Upper lobe of right lung (tissue), 1 donor: ENCODE results near the gene MAPKAP1. TPM values are rescaled to one million over a fixed set of nuclear protein-coding genes. Genes with fewer than 3 reads are reported as not detected.

Experiments used
- ATAC-seq: fragments of 200-7000 bp; cut with Tn5 transposase; one replicate; pipeline ENCODE4 v1.9.1; 2020; ENCODE audit warnings: mild to moderate bottlenecking, moderate library complexity
- DNase-seq: peaks from one replicate; pipeline ENCODE4 v3.0.0-alpha.2; 2020
- H3K27ac ChIP-seq: fragments of 200-600 bp; one replicate; pipeline ENCODE4 v1.8.0; 2022
- H3K27me3 ChIP-seq: fragments of 200-600 bp; one replicate; pipeline ENCODE4 v1.8.0; 2022; ENCODE audit warnings: mild to moderate bottlenecking
- H3K36me3 ChIP-seq: fragments of 200-600 bp; one replicate; pipeline ENCODE4 v1.8.0; 2022
- H3K4me1 ChIP-seq: fragments of 200-600 bp; one replicate; pipeline ENCODE4 v1.8.0; 2022
- H3K4me3 ChIP-seq: fragments of 200-600 bp; one replicate; pipeline ENCODE4 v1.8.0; 2022; ENCODE audit warnings: mild to moderate bottlenecking
- H3K9me3 ChIP-seq: fragments of 200-600 bp; one replicate; pipeline ENCODE4 v1.8.0; 2022
- CTCF ChIP-seq: fragments of 200-600 bp; IDR thresholded peaks from one replicate; pipeline ENCODE4 v1.8.0; 2022; ENCODE audit warnings: antibody characterized with exemption
- intact Hi-C: fragments of 100-400 bp; cut with DNase I; formaldehyde crosslinking; loops from one replicate; pipeline ENCODE4 v1.11.0; 2022
- total RNA-seq: library from RNA; stranded (reverse); fragmentation: NEBNext Ultra II Directional; extraction: Animal tissue kit (Norgen Biotek cat#: 25700); gene quantifications from one replicate; pipeline ENCODE4 v1.2.1, GENCODE V29; 2021
- donor health status: DM: no; HTN: yes; CAD: no; lungs with severe emphysema.

Gene MAPKAP1
- total RNA-seq, 1 donor from 2014 or later, result 76.8 TPM

GRCh38 chr9:125652233-125652594 lies 54.8 kb downstream of the MAPKAP1 start:
- Histone ChIP-seq H3K27ac (no peak overlapping the region), H3K27me3 (no peaks in the 10 kb centered on the region), H3K4me3 (no peak overlapping the region), H3K36me3 (peaks cover 10% of the 10 kb centered on the region), H3K4me1 (peaks cover 5% of the 10 kb centered on the region), H3K9me3 (no peaks in the 10 kb centered on the region)
- ATAC-seq, result no peak
- intact Hi-C loops, result no loop called here
- DNase-seq, result no peak
- TF ChIP-seq CTCF, result no peak

- H3K27ac ChIP-seq, result no peak overlapping the region
- TF ChIP-seq CTCF, result no peak
- intact Hi-C loops, result no loop called here
- H3K27me3 ChIP-seq, result no peaks in the 10 kb centered on the region
- peaks cover 9% of the 10 kb centered on the region for H3K4me1 ChIP-seq
- H3K4me3 ChIP-seq, result no peak overlapping the region
- ATAC-seq (no peak), DNase-seq (no peak)
- H3K36me3 ChIP-seq, result peaks cover 5% of the 10 kb centered on the region
- H3K9me3 ChIP-seq, result no peaks in the 10 kb centered on the region
Measured at GRCh38 chr9:125651576-125652232, 55.3 kb downstream of the MAPKAP1 start.

DNA sequence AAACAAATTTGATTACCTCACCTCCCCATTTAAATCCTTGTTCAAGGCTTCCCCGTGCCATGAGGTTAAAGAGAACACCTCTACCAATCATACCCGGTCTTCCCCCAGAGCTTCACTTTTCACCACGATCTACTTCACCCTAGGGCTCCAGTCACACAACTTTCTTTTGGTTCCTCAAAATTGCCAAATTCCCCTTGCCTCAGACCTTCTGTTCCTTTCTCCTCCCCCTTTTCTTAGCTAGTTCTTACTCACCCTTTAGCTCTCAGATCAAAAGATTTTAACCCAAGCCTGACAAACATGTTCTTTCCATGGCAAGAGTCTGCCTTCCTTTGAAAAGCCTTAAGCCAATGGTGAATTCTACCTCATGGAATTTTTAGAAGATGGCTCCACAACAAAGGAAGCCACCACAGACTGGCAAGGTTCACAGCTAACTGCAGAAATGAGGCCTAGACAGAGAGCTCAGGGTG lies 56.7 kb downstream of the MAPKAP1 start:
- intact Hi-C loops, result no loop called here
- ATAC-seq (peak; percentile 84), DNase-seq (no peak)
- TF ChIP-seq CTCF, result no peak
- Histone ChIP-seq H3K4me1 (peaks cover 22% of the 10 kb centered on the region), H3K9me3 (no peaks in the 10 kb centered on the region), H3K27me3 (no peaks in the 10 kb centered on the region), H3K27ac (peak overlapping the region; percentile 67), H3K36me3 (no peaks in the 10 kb centered on the region), H3K4me3 (no peak overlapping the region)

- no peaks in the 10 kb centered on the region for H3K27me3 ChIP-seq
- no peak for ATAC-seq
- peak overlapping the region; percentile 67 for H3K27ac ChIP-seq
- no peak for TF ChIP-seq CTCF
- DNase-seq, result no peak
- H3K36me3 ChIP-seq, result no peaks in the 10 kb centered on the region
- H3K4me1 ChIP-seq, result peaks cover 22% of the 10 kb centered on the region
- intact Hi-C loops, result no loop called here
- H3K4me3 ChIP-seq, result no peak overlapping the region
- no peaks in the 10 kb centered on the region for H3K9me3 ChIP-seq
Measured at GRCh38 chr9:125649826-125650225, 57.2 kb downstream of the MAPKAP1 start.

GRCh38 chr9:125649315-125649714 lies 57.7 kb downstream of the MAPKAP1 start:
- Histone ChIP-seq H3K4me1 (peaks cover 22% of the 10 kb centered on the region), H3K9me3 (no peaks in the 10 kb centered on the region), H3K27me3 (no peaks in the 10 kb centered on the region), H3K27ac (peak overlapping the region; percentile 67), H3K36me3 (no peaks in the 10 kb centered on the region), H3K4me3 (no peak overlapping the region)
- intact Hi-C loops, result no loop called here
- ATAC-seq, result peak; percentile 90
- no peak for TF ChIP-seq CTCF
- no peak for DNase-seq

GRCh38 chr9:125648294-125648693 lies 58.7 kb downstream of the MAPKAP1 start:
- no peak for TF ChIP-seq CTCF
- Histone ChIP-seq H3K4me3 (no peak overlapping the region), H3K36me3 (no peaks in the 10 kb centered on the region), H3K27ac (no peak overlapping the region), H3K9me3 (no peaks in the 10 kb centered on the region), H3K27me3 (no peaks in the 10 kb centered on the region), H3K4me1 (peaks cover 22% of the 10 kb centered on the region)
- intact Hi-C loops, result no loop called here
- no peak for ATAC-seq
- no peak for DNase-seq
